BE2C (cell line): Measurements from ENCODE around the gene CDH3.

Experiments
- DNase-seq: peaks from one replicate; pipeline ENCODE4 v3.0.0-alpha.2; 2020
- H3K27me3 ChIP-seq: fragments of 250-450 bp; sonication (Bioruptor Pico); 2 replicates; pipeline ENCODE4 v1.5.1; 2020; ENCODE audit warnings: mild to moderate bottlenecking
- H3K36me3 ChIP-seq: fragments of 250-450 bp; sonication (Bioruptor Pico); 2 replicates; pipeline ENCODE4 v1.5.1; 2020; ENCODE audit warnings: mild to moderate bottlenecking
- H3K4me1 ChIP-seq: fragments of 250-450 bp; sonication (Bioruptor Pico); 2 replicates; pipeline ENCODE4 v1.5.1; 2020
- H3K4me3 ChIP-seq: 2 replicates; pipeline ENCODE4 v1.5.1; 2011; ENCODE audit warnings: low read depth, low read length
- H3K9me3 ChIP-seq: fragments of 250-450 bp; sonication (Bioruptor Pico); 2 replicates; pipeline ENCODE4 v1.5.1; 2020
- CTCF ChIP-seq: IDR thresholded peaks from 2 replicates; pipeline ENCODE4 v1.5.1; 2012; ENCODE audit warnings: mild to moderate bottlenecking, low read depth, low read length

Gene CDH3

GRCh38 chr16:68636818-68637217 is 8.3 kb upstream of the CDH3 start:
- DNase-seq, result no peak
- Histone ChIP-seq H3K9me3 (no peaks in the 10 kb centered on the region), H3K4me1 (no peaks in the 10 kb centered on the region), H3K36me3 (no peaks in the 10 kb centered on the region), H3K27me3 (no peaks in the 10 kb centered on the region), H3K4me3 (no peak overlapping the region)
- TF ChIP-seq CTCF, result no peak

GRCh38 chr16:68640972-68641371 is 4.1 kb upstream of the CDH3 start:
- TF ChIP-seq CTCF, result no peak
- Histone ChIP-seq H3K9me3 (no peaks in the 10 kb centered on the region), H3K36me3 (no peaks in the 10 kb centered on the region), H3K4me1 (no peaks in the 10 kb centered on the region), H3K4me3 (no peak overlapping the region), H3K27me3 (peaks cover 36% of the 10 kb centered on the region)
- DNase-seq, result no peak

GRCh38 chr16:68642047-68642435 is 3.1 kb upstream of the CDH3 start:
- no peaks in the 10 kb centered on the region for H3K4me1 ChIP-seq
- H3K27me3 ChIP-seq, result peaks cover 47% of the 10 kb centered on the region
- no peaks in the 10 kb centered on the region for H3K36me3 ChIP-seq
- DNase-seq, result no peak
- no peak overlapping the region for H3K4me3 ChIP-seq
- TF ChIP-seq CTCF, result no peak
- no peaks in the 10 kb centered on the region for H3K9me3 ChIP-seq

- Histone ChIP-seq H3K4me3 (peak overlapping the region; percentile 8; the same call in 1 of the 2 replicates), H3K27me3 (peaks cover 52% of the 10 kb centered on the region), H3K36me3 (no peaks in the 10 kb centered on the region), H3K4me1 (no peaks in the 10 kb centered on the region), H3K9me3 (no peaks in the 10 kb centered on the region)
- no peak for TF ChIP-seq CTCF
- DNase-seq, result peak; percentile 25
These were observed 2.5 kb upstream of the CDH3 start for GRCh38 chr16:68642436-68643101.

GRCh38 chr16:68643227-68643626 is 1.9 kb upstream of the CDH3 start:
- Histone ChIP-seq H3K4me1 (no peaks in the 10 kb centered on the region), H3K9me3 (no peaks in the 10 kb centered on the region), H3K27me3 (peaks cover 56% of the 10 kb centered on the region), H3K36me3 (no peaks in the 10 kb centered on the region), H3K4me3 (no peak overlapping the region)
- no peak for DNase-seq
- no peak for TF ChIP-seq CTCF

GRCh38 chr16:68643847-68644246 is 1.3 kb upstream of the CDH3 start:
- no peak for TF ChIP-seq CTCF
- Histone ChIP-seq H3K4me3 (no peak overlapping the region), H3K9me3 (no peaks in the 10 kb centered on the region), H3K27me3 (peaks cover 56% of the 10 kb centered on the region), H3K4me1 (no peaks in the 10 kb centered on the region), H3K36me3 (no peaks in the 10 kb centered on the region)
- no peak for DNase-seq
